Body of pancreas (tissue), 4 donors: ENCODE results near the gene TOM1. TPM values are rescaled to one million over a fixed set of nuclear protein-coding genes. Genes with fewer than 3 reads are reported as not detected.

ENCODE experiments used
- ATAC-seq: fragments of 150-250 bp; one replicate; pipeline ENCODE4 v1.9.1; 2016
- DNase-seq, 4 donors: peaks; one replicate each; pipeline ENCODE4 v3.0.0-alpha.2; 2019
- H3K27ac ChIP-seq, 4 donors: fragments of 200-600 bp; sonication (generic); 1 replicate in 3 of 4; 2 replicates in 1 of 4; pipeline versions ENCODE4 v1.5.1 to v1.6.1; 2016 to 2019; ENCODE audit warnings: mild to moderate bottlenecking in 1 of 4, mixed read lengths in 1 of 4, moderate library complexity in 1 of 4
- H3K27me3 ChIP-seq, 2 donors: fragments of 200-600 bp; sonication (generic); one replicate each; pipeline ENCODE4 v1.6.0; 2016; ENCODE audit warnings: mild to moderate bottlenecking in 1 of 2
- H3K36me3 ChIP-seq, 2 donors: fragments of 200-600 bp; sonication (generic); replicated peaks in 1 of 2; 2 replicates each; pipeline ENCODE4 v1.5.1; 2016; ENCODE audit warnings: low read depth in 2 of 2; ENCODE audit not compliant: insufficient read depth in 1 of 2
- H3K4me1 ChIP-seq: fragments of 200-600 bp; sonication (generic); one replicate; pipeline ENCODE4 v1.6.0; 2016
- H3K4me3 ChIP-seq, 2 donors: fragments of 200-600 bp; sonication (generic); 1 replicate in 1 of 2; 2 replicates in 1 of 2; pipeline ENCODE4 v1.5.1; 2016 to 2019
- H3K9me3 ChIP-seq, 3 donors: fragments of 200-600 bp; sonication (generic); 1 replicate in 2 of 3; 2 replicates in 1 of 3; pipeline ENCODE4 v1.5.1; 2016
- POLR2A ChIP-seq, 3 donors: fragments of 450-650 bp; IDR thresholded peaks; one replicate each; pipeline ENCODE4 v1.6.1; 2016; ENCODE audit warnings: antibody characterized with exemption in 3 of 3, mild to moderate bottlenecking in 2 of 3
- WGBS, 2 donors: methylation state at CpG; one replicate each; pipeline ENCODE4 v1.1.5; 2017; 5-methylcytosine and 5-hydroxymethylcytosine counted together
- intact Hi-C: fragments of 100-400 bp; cut with DNase I; formaldehyde crosslinking; loops from one replicate; pipeline ENCODE4 v1.15.1; 2023
- total RNA-seq, 2 donors: library from RNA; depleted of rRNA; stranded (reverse); fragments of >200 nt; gene quantifications; one replicate each; pipeline ENCODE4 v1.1.0, GENCODE V29; 2016
- TF ChIP-seq, protein P1 (sequence below), 7 experiments: fragments of 450-650 bp in 4 of 7; fragments of 200-600 bp in 3 of 7; sonication (generic) in 3 of 7; IDR thresholded peaks; one replicate each; pipeline ENCODE4 v1.5.1; 2016 to 2019; ENCODE audit warnings: antibody characterized with exemption in 7 of 7

TOM1 gene
- total RNA-seq, 2 donors from 2014 or later: 34.0 to 42.2 TPM

DNA sequence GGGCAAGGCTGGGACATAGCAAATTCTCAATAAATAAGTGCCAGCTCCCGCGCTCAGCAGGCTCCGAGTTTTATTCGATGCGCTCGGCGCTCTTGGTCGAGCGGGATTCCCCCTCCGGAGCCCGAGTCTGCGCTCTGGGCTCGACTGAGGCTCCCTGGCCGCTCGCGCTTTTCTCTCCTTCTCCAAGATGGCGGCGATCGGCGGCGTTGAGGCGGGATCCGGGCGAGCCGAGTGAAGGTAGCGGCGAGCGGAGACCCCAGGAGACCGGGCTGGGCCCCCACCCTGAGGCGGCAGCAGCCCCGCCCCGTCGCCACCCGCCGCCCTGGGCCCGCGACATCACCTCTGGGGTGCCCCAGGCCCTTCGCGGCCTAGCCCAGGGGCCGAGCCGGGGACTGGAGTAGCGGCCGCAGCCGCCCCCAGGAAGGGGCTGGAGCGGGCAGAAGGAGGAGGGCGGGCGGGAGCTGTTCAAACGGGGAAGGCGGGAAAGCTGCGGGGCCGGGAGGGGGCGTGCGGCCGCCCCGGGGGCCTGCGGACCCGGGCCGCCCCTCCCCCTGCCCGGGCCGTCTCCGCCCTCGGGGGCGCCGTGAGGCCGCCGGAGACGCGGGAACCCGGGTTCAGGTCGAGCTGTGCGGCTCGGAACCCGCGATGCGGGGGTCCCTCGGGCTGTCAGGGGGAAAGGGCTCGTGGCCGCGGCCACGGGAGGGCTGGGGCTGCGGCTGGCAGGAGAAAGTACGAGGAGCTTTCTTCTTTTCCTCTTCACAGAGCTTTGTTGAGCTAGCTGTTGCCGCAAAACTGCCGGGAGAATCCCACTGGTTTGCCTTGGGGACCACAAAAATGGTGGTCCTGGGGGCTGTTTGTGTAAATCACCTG is 42.1 kb upstream of the TOM1 start, which contains the start of gene HMGXB4:
TSS of gene HMGXB4 (plus strand) at position 173 of the 870 bp plus-strand sequence. CDS start 4,898 bp downstream, outside the sequence.
- 1% methylated on average over 14 to 71 of the region's 84 CpGs for WGBS, 2 donors
- ATAC-seq (peak; percentile 98), DNase-seq (peak; percentile 84 to 90 (median 86))
- H3K9me3 ChIP-seq: no peaks in the 10 kb centered on the region
- peak within 1 kb of the TSS; percentile 50 to 93 for H3K4me3 ChIP-seq
- H3K36me3 ChIP-seq: no peaks in the 10 kb centered on the region
- TF ChIP-seq, protein P1, sequence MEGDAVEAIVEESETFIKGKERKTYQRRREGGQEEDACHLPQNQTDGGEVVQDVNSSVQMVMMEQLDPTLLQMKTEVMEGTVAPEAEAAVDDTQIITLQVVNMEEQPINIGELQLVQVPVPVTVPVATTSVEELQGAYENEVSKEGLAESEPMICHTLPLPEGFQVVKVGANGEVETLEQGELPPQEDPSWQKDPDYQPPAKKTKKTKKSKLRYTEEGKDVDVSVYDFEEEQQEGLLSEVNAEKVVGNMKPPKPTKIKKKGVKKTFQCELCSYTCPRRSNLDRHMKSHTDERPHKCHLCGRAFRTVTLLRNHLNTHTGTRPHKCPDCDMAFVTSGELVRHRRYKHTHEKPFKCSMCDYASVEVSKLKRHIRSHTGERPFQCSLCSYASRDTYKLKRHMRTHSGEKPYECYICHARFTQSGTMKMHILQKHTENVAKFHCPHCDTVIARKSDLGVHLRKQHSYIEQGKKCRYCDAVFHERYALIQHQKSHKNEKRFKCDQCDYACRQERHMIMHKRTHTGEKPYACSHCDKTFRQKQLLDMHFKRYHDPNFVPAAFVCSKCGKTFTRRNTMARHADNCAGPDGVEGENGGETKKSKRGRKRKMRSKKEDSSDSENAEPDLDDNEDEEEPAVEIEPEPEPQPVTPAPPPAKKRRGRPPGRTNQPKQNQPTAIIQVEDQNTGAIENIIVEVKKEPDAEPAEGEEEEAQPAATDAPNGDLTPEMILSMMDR (IDR thresholded peaks at IDR 0.05): peak in 2 of 7 experiments; percentile 2 to 5
- TF ChIP-seq POLR2A (IDR thresholded peaks at IDR 0.05): peak in 2 of 3 donors; percentile 35 to 37
- H3K4me1 ChIP-seq: peaks cover 17% of the 10 kb centered on the region
- H3K27ac ChIP-seq: peak within 1 kb of the TSS; percentile 71 to 93 (median 92)
- intact Hi-C loops: no loop called here
- no peaks in the 10 kb centered on the region for H3K27me3 ChIP-seq

DNA sequence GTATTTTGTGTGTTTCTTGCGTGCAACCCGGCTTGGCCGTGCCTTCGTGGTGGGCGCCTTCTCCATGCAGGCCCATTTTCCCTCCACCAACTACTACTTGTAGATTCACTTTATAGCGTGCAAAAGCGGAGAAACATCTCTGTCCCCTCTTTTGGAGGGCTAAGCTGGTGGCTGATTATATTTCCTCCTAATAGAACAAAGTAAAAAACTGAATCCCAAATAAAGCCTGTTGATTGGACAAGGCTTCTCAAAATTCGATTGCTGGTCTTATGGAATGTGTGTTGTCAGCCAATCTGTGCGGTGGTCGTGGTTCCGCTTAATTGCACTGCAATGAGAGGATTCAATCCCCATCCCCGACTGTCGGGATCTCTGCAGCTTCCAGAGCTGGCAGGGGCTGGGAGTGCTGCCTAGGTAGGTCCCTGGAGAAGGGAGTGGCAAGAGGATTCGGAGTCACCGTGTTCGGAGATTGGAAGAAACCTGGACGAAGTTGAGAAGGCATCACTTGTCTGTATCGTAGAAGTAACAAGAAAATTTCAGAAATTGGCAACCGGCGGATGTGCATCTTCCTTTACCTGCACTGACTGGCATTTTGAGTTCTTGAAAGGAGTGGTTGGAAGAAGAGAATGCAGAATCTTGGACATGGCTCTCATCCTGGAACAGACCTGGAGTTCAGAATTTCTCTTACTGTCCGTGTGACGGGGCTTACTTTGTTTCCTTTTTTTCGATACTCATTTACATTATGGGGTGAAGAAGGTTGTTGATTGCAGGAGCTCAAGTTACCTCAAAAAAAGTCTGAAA is 41.3 kb upstream of the TOM1 start:
- Histone ChIP-seq H3K4me1 (peaks cover 17% of the 10 kb centered on the region), H3K4me3 (peak overlapping the region; percentile 50 to 93), H3K27ac (peak overlapping the region in 3 of 4 donors; percentile 91 to 93 (median 93)), H3K9me3 (no peaks in the 10 kb centered on the region), H3K36me3 (peaks cover 0 to 1% of the 10 kb centered on the region in 2 donors), H3K27me3 (no peaks in the 10 kb centered on the region)
- DNase-seq (peak in 1 of 4 donors; percentile 11), ATAC-seq (no peak)
- 27 to 28% methylated on average over 23 of the region's 23 CpGs for WGBS, 2 donors
- TF ChIP-seq, protein P1 (IDR thresholded peaks at IDR 0.05): no peak
- no peak for TF ChIP-seq POLR2A (IDR thresholded peaks at IDR 0.05)
- intact Hi-C loops: no loop called here

DNA sequence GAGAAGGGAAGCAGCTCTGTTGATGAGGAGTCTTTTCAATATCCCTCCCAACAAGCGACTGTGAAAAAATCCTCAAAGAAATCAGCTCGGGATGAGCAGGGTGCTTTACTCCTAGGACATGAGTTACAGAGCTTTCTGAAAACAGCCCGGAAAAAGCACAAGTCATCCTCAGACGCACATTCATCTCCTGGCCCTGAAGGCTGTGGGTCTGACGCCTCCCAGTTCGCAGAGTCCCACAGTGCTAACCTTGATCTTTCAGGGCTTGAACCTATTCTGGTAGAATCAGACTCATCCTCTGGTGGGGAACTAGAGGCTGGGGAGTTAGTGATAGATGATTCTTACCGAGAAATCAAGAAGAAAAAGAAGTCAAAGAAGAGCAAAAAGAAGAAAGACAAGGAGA is 34.7 kb upstream of the TOM1 start:
- no peaks in the 10 kb centered on the region for H3K27me3 ChIP-seq
- no peak overlapping the region for H3K27ac ChIP-seq
- 93 to 97% methylated on average over 7 of the region's 7 CpGs for WGBS, 2 donors
- DNase-seq: no peak
- no peak for ATAC-seq
- H3K9me3 ChIP-seq: no peaks in the 10 kb centered on the region
- intact Hi-C loops: no loop called here
- peaks cover 11% of the 10 kb centered on the region for H3K4me1 ChIP-seq
- no peak overlapping the region for H3K4me3 ChIP-seq
- no peak for TF ChIP-seq POLR2A (IDR thresholded peaks at IDR 0.05)
- TF ChIP-seq, protein P1 (IDR thresholded peaks at IDR 0.05): no peak
- peaks cover 8 to 20% of the 10 kb centered on the region in 2 donors for H3K36me3 ChIP-seq

DNA sequence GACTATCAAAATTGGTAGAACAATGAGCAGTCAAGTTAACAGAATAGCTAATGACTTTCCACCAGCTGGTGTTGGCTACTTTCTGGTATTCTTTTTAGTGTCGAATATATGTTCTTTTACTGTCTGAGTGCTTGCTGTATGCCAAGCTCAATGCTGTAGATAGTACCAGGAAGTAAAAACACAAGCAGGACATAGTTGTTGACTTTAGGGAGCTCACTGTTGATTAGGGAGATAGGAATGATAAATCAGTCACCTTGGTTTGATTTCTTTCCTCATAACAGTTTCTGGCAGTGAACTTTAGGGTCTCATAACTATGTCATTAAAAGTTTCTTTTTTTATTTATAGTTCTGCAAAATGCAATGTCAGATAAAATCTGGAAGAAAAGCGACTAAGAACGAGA is 33.4 kb upstream of the TOM1 start:
- peaks cover 8 to 20% of the 10 kb centered on the region in 2 donors for H3K36me3 ChIP-seq
- H3K4me3 ChIP-seq: no peak overlapping the region
- H3K4me1 ChIP-seq: peaks cover 11% of the 10 kb centered on the region
- DNase-seq: no peak
- H3K9me3 ChIP-seq: no peaks in the 10 kb centered on the region
- peak; percentile 59 for ATAC-seq
- H3K27me3 ChIP-seq: no peaks in the 10 kb centered on the region
- TF ChIP-seq POLR2A (IDR thresholded peaks at IDR 0.05): no peak
- TF ChIP-seq, protein P1 (IDR thresholded peaks at IDR 0.05): no peak
- WGBS, 2 donors: 48 to 50% methylated on average over 3 of the region's 3 CpGs
- peak overlapping the region in 2 of 4 donors; percentile 4 to 56 for H3K27ac ChIP-seq
- intact Hi-C loops: no loop called here
